Liver (tissue), 9 donors: ENCODE results near the gene RGL2. TPM values are rescaled to one million over a fixed set of nuclear protein-coding genes. Genes with fewer than 3 reads are reported as not detected.

Experiments
- DNase-seq: peaks from one replicate; pipeline ENCODE4 v3.0.0-alpha.2; 2017; ENCODE audit warnings: low spot score
- H3K27ac ChIP-seq, 2 donors: one replicate each; pipeline ENCODE4 v1.7.0; 2013; ENCODE audit warnings: inconsistent platforms in 2 of 2, low read length in 2 of 2, control low read depth in 1 of 2, low read depth in 1 of 2, mild to moderate bottlenecking in 1 of 2
- H3K27me3 ChIP-seq, 4 donors: one replicate each; pipeline versions ENCODE4 v1.6.1 to v1.7.0; 2013; ENCODE audit warnings: low read length in 3 of 4, inconsistent platforms in 1 of 4, mild to moderate bottlenecking in 1 of 4, moderate library complexity in 1 of 4; ENCODE audit not compliant: control insufficient read depth in 4 of 4, insufficient read depth in 4 of 4
- H3K36me3 ChIP-seq, 4 donors: one replicate each; pipeline versions ENCODE4 v1.6.1 to v1.7.0; 2013; ENCODE audit warnings: low read length in 3 of 4, mild to moderate bottlenecking in 3 of 4, low read depth in 1 of 4, moderate library complexity in 1 of 4; ENCODE audit not compliant: control insufficient read depth in 4 of 4, insufficient read depth in 3 of 4
- H3K4me1 ChIP-seq, 4 donors: one replicate each; pipeline versions ENCODE4 v1.6.1 to v1.7.0; 2013; ENCODE audit warnings: low read length in 3 of 4, mild to moderate bottlenecking in 3 of 4, moderate library complexity in 1 of 4; ENCODE audit not compliant: control insufficient read depth in 4 of 4, insufficient read depth in 4 of 4
- H3K4me3 ChIP-seq, 3 donors: one replicate each; pipeline versions ENCODE4 v1.6.1 to v1.7.0; 2013; ENCODE audit warnings: low read length in 3 of 3, control low read depth in 1 of 3, low read depth in 1 of 3, mild to moderate bottlenecking in 1 of 3
- H3K9ac ChIP-seq, 2 donors: one replicate each; pipeline ENCODE4 v1.7.0; 2013; ENCODE audit warnings: low read length in 2 of 2, mild to moderate bottlenecking in 2 of 2, moderate library complexity in 2 of 2, control low read depth in 1 of 2, low read depth in 1 of 2
- H3K9me3 ChIP-seq, 4 donors: one replicate each; pipeline versions ENCODE4 v1.6.1 to v1.7.0; 2013; ENCODE audit warnings: low read length in 3 of 4; ENCODE audit not compliant: control insufficient read depth in 4 of 4
- EGR1 ChIP-seq, 2 donors: IDR thresholded peaks; 2 replicates each; pipeline ENCODE4 v1.6.1; 2016 to 2018; ENCODE audit warnings: antibody characterized with exemption in 2 of 2, low read depth in 2 of 2
- FOXA1 ChIP-seq: IDR thresholded peaks from 2 replicates; pipeline ENCODE4 v1.6.1; 2016; ENCODE audit warnings: antibody characterized with exemption
- FOXA2 ChIP-seq: IDR thresholded peaks from 2 replicates; pipeline ENCODE4 v1.6.1; 2016; ENCODE audit warnings: antibody characterized with exemption
- HNF4A ChIP-seq, 2 donors: conservative IDR thresholded peaks; 2 replicates each; pipeline ENCODE4 v1.6.1; 2016; ENCODE audit warnings: antibody characterized with exemption in 2 of 2, mild to moderate bottlenecking in 2 of 2
- HNF4G ChIP-seq: IDR thresholded peaks from 2 replicates; pipeline ENCODE4 v1.6.1; 2016; ENCODE audit warnings: antibody characterized with exemption
- JUND ChIP-seq, 2 donors: IDR thresholded peaks; 2 replicates each; pipeline ENCODE4 v1.6.1; 2016; ENCODE audit warnings: antibody characterized with exemption in 2 of 2
- MAX ChIP-seq: IDR thresholded peaks from 2 replicates; pipeline ENCODE4 v1.6.1; 2016; ENCODE audit warnings: antibody characterized with exemption
- NR2F2 ChIP-seq: IDR thresholded peaks from 2 replicates; pipeline ENCODE4 v1.6.1; 2016; ENCODE audit warnings: antibody characterized with exemption
- RAD21 ChIP-seq, 2 donors: IDR thresholded peaks; 2 replicates each; pipeline ENCODE4 v1.6.1; 2016; ENCODE audit warnings: antibody characterized with exemption in 2 of 2, mild to moderate bottlenecking in 2 of 2
- RXRA ChIP-seq, 2 donors: IDR thresholded peaks; 2 replicates each; pipeline ENCODE4 v1.6.1; 2017 to 2018; ENCODE audit warnings: antibody characterized with exemption in 2 of 2, mild to moderate bottlenecking in 1 of 2
- TAF1 ChIP-seq: conservative IDR thresholded peaks from 2 replicates; pipeline ENCODE4 v1.6.1; 2016; ENCODE audit warnings: antibody characterized with exemption, mild to moderate bottlenecking
- WGBS: extraction: QIAGEN DNeasy Blood & Tissue Kit; methylation state at CpG from one replicate; pipeline ENCODE4 v1.1.7; 2013; 5-methylcytosine and 5-hydroxymethylcytosine counted together
- polyA plus RNA-seq, 2 donors: library from polyadenylated mRNA; stranded (reverse) in 1 of 2; unstranded in 1 of 2; fragments of 200-250 nt in 1 of 2; fragments of >200 nt in 1 of 2; fragmentation: Nextera tagmentation in 1 of 2; extraction: Ambion mirVana in 1 of 2; gene quantifications; one replicate each; pipeline versions ENCODE4 v1.2.1 to v1.2.3, GENCODE V29; 2013 to 2015
- total RNA-seq, 2 donors: library from RNA; depleted of rRNA; stranded (reverse); fragments of >200 nt; gene quantifications; one replicate each; pipeline ENCODE4 v1.2.3, GENCODE V29; 2014
- TF ChIP-seq, protein P1 (sequence below): IDR thresholded peaks from 2 replicates; pipeline ENCODE4 v1.6.1; 2016; ENCODE audit warnings: antibody characterized with exemption, mild to moderate bottlenecking
- TF ChIP-seq, protein P2 (sequence below): fragments of 150-350 bp; IDR thresholded peaks from 2 replicates; pipeline ENCODE4 v1.5.1; 2017; ENCODE audit warnings: improper control_type of control experiment, low read depth, low read length; ENCODE audit not compliant: missing input control
- TF ChIP-seq, protein P3 (sequence below): IDR thresholded peaks from 2 replicates; pipeline ENCODE4 v1.6.1; 2016; ENCODE audit warnings: antibody characterized with exemption
- donor health status: healthy.
- donor health status: healthy.
- donor health status: healthy.
- donor health status: healthy.
- donor health status: healthy.

RGL2 gene
- total and polyA plus RNA-seq, 4 donors, result 16.7 to 22.8 (median 17.3) TPM

GRCh38 chr6:33295621-33296369 lies 2.9 kb downstream of the RGL2 start:
- H3K4me3 ChIP-seq, result no peak overlapping the region
- TF ChIP-seq JUND (IDR thresholded peaks at IDR 0.05), result no peak
- no peak for TF ChIP-seq FOXA1
- no peak for TF ChIP-seq MAX
- TF ChIP-seq, protein P1, sequence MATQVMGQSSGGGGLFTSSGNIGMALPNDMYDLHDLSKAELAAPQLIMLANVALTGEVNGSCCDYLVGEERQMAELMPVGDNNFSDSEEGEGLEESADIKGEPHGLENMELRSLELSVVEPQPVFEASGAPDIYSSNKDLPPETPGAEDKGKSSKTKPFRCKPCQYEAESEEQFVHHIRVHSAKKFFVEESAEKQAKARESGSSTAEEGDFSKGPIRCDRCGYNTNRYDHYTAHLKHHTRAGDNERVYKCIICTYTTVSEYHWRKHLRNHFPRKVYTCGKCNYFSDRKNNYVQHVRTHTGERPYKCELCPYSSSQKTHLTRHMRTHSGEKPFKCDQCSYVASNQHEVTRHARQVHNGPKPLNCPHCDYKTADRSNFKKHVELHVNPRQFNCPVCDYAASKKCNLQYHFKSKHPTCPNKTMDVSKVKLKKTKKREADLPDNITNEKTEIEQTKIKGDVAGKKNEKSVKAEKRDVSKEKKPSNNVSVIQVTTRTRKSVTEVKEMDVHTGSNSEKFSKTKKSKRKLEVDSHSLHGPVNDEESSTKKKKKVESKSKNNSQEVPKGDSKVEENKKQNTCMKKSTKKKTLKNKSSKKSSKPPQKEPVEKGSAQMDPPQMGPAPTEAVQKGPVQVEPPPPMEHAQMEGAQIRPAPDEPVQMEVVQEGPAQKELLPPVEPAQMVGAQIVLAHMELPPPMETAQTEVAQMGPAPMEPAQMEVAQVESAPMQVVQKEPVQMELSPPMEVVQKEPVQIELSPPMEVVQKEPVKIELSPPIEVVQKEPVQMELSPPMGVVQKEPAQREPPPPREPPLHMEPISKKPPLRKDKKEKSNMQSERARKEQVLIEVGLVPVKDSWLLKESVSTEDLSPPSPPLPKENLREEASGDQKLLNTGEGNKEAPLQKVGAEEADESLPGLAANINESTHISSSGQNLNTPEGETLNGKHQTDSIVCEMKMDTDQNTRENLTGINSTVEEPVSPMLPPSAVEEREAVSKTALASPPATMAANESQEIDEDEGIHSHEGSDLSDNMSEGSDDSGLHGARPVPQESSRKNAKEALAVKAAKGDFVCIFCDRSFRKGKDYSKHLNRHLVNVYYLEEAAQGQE, result no peak
- TF ChIP-seq RXRA (IDR thresholded peaks at IDR 0.05), result no peak
- no peak for TF ChIP-seq HNF4G
- TF ChIP-seq RAD21 (IDR thresholded peaks at IDR 0.05), result no peak
- no peak for TF ChIP-seq EGR1 (IDR thresholded peaks at IDR 0.05; ENCODE audit: low read depth in 2 of 2)
- TF ChIP-seq, protein P2, sequence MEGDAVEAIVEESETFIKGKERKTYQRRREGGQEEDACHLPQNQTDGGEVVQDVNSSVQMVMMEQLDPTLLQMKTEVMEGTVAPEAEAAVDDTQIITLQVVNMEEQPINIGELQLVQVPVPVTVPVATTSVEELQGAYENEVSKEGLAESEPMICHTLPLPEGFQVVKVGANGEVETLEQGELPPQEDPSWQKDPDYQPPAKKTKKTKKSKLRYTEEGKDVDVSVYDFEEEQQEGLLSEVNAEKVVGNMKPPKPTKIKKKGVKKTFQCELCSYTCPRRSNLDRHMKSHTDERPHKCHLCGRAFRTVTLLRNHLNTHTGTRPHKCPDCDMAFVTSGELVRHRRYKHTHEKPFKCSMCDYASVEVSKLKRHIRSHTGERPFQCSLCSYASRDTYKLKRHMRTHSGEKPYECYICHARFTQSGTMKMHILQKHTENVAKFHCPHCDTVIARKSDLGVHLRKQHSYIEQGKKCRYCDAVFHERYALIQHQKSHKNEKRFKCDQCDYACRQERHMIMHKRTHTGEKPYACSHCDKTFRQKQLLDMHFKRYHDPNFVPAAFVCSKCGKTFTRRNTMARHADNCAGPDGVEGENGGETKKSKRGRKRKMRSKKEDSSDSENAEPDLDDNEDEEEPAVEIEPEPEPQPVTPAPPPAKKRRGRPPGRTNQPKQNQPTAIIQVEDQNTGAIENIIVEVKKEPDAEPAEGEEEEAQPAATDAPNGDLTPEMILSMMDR, result no peak
- TF ChIP-seq FOXA2, result no peak
- peak; percentile 62 for TF ChIP-seq NR2F2
- TF ChIP-seq, protein P3, sequence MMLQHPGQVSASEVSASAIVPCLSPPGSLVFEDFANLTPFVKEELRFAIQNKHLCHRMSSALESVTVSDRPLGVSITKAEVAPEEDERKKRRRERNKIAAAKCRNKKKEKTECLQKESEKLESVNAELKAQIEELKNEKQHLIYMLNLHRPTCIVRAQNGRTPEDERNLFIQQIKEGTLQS, result no peak
- TF ChIP-seq HNF4A (conservative IDR thresholded peaks at IDR 0.05), result peak in 1 of 2 donors; percentile 7
- H3K36me3 ChIP-seq, result peaks cover 7 to 38% (median 15%) of the 10 kb centered on the region in 4 donors
- H3K9me3 ChIP-seq, result no peaks in the 10 kb centered on the region
- no peak overlapping the region for H3K9ac ChIP-seq
- H3K27me3 ChIP-seq, result no peaks in the 10 kb centered on the region
- H3K27ac ChIP-seq, result peak overlapping the region in 1 of 2 donors; percentile 39
- WGBS, result 83% methylated on average over 15 of the region's 15 CpGs
- H3K4me1 ChIP-seq, result peaks cover 8 to 28% (median 23%) of the 10 kb centered on the region in 4 donors
- DNase-seq, result no peak

DNA sequence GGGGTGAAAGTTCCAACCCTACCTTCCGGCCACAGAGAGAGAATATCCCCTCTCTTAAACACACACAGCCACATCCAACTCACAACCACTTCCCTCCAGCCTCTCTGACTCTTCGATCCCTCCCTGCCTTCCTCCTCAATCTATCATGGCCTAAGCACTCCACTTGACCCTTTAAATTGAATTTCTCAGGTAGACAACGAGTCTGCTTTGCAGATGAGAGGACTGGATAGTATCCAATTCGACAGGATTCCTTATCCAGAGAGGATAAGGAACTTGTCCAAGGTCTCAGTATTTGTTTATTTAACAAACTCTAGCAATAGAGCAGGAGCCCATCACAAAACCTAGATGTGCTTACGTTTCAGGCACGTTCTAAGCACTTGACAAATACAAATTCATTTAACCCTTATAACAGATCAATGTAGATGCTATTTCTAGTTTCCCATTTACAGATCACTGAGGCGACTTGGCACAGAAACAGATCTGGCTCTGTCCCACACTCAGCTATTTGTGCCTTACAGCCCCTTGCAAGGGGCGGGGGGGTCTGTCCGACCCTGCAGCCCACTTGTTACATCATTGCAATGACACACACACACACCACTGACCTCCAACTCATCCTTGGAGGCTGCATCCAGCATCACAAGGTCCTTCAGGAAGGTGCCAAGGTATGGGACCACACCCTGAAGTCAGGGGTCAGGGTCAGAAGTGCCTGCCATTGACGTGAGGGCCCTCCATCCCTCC lies 4.5 kb downstream of the RGL2 start:
- peaks cover 7 to 38% (median 15%) of the 10 kb centered on the region in 4 donors for H3K36me3 ChIP-seq
- H3K27me3 ChIP-seq, result no peaks in the 10 kb centered on the region
- DNase-seq, result no peak
- TF ChIP-seq, protein P1, result no peak
- TF ChIP-seq TAF1 (no peak), FOXA2 (no peak)
- no peak overlapping the region for H3K4me3 ChIP-seq
- WGBS, result 78% methylated on average over 10 of the region's 10 CpGs
- H3K27ac ChIP-seq, result no peak overlapping the region
- H3K4me1 ChIP-seq, result peaks cover 11 to 34% (median 29%) of the 10 kb centered on the region in 4 donors
- H3K9ac ChIP-seq, result no peak overlapping the region
- H3K9me3 ChIP-seq, result no peaks in the 10 kb centered on the region
